ENCODE results near the gene FLYWCH2.

DNA sequence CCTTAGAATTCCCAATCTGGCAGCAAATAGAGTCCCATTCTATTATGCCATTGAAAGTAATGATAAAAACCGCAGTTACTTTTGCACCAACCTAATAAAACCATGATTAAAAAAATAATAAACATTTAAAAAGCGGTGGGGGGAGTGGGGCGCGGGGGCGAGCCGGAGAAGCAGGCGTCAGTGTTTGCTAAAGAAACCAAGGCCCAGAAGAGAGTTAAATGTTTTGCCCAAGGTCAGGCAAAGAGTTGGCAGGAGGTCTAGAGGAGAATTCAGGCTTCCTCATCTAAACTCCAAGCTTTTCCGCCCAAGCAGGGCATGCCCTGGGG is 15.4 kb upstream of the FLYWCH2 start:
- TF ChIP-seq EZH2 (IDR thresholded peaks at IDR 0.05; ENCODE audit: insufficient read depth, poor library complexity, severe bottlenecking) (no peak), EZH2phosphoT487 (IDR thresholded peaks at IDR 0.05; ENCODE audit: insufficient read depth, low read depth) (no peak)

Data from GM23248 (cell line).